ENCODE results near the gene LIFR. TPM values are rescaled to one million over a fixed set of nuclear protein-coding genes. Genes with fewer than 3 reads are reported as not detected.
"Not testable (repeated sequence)": the region's sequence is repeated elsewhere in the genome, so short reads cannot be mapped to it uniquely, and the experiment has no call there.

The LIFR gene
- polyA plus RNA-seq, 3 donors, result 8.2 to 23.7 (median 18.7) TPM

DNA sequence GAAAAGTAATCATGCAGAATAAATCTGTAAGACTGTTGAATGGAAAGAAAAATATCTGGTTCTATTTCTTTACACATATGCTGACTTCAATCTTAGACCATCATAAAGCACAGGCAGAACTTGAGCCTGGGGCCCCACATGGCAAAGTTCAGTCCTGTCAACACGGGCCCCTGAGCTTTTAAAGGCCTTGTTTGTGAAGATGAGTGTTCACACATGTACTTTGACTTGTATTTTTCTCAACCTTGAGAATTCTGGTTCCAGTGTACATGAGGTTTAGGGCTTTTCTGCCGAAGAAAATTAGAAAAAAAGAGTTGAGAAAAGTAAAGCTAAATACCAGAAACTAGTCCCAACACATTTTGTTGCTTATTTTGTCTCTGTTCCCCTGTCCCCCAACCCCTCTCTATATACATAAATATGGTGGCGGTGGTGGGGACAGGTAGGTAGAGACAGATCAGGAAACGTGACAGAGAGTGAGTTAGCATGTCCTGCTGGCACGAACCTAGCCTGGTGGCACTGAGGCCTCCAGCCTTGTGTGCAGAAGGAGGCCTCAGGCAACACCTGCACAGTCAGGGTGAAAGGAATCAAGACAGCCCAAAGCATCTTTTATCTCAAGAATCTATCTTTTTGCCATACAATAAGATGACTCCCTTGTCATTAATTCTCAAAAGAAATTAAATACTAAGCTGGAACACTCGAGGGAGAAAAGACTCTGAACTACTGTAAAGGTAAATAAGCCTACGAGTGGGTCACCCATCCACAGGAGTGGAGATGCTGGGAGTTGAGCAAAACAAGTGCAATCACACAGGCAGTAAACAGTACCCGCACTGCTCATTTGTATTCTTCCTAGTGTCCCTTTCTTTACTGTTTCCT is 22.9 kb downstream of the LIFR start:
- WGBS, 3 donors, result 57 to 72% (median 71%) methylated on average over 8 of the region's 8 CpGs
- no peak overlapping the region for H3K27ac ChIP-seq (ENCODE audit: low read depth, low read length)

DNA sequence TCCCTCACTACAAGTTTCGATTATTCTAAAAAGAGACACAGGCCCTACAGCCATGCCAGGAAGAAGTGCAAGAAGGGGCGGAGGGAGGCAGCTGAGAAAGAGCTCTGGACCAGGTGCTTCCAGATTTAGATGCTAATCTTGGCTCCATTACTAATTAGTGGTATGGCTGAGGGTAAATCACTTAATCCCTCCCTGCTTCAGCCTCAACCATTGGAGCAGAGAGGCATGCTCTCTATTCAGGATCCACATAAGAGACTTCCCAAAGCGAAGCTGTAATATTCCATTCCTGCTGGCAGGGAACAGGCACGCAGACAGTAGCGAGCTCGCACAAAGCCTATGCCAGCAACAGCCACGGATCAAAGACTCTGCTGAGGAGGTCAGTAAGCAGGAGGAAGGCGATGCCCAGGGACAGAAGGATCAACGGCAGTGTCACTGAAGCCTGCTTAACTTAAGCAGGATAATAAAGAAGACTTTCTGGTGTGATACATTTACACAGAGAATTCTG is 24.2 kb downstream of the LIFR start:
- 70 to 79% (median 74%) methylated on average over 9 of the region's 9 CpGs for WGBS, 3 donors
- no peak overlapping the region for H3K27ac ChIP-seq (ENCODE audit: low read depth, low read length)

DNA sequence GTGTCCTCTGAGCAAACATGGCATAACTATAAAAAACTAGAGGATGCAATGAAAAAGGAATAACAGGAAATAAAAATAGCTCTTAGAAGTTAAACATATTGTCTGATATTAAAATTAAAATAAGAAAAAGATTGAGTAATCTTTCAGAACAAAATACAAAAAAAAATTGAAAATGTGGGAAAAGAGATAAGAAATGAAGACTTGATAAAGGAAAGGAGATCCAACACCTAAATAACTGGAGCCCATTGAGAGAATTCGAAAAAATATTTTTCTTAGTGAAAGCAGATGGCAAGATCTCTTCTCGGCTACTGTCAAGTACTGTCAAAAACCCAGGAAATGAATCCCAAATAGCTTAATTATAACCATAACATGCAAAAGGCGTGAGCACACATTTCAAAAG is 24.9 kb downstream of the LIFR start:
- WGBS, 3 donors, result 83 to 93% (median 86%) methylated on average over 3 of the region's 3 CpGs
- H3K27ac ChIP-seq (ENCODE audit: low read depth, low read length), result no peak overlapping the region

DNA sequence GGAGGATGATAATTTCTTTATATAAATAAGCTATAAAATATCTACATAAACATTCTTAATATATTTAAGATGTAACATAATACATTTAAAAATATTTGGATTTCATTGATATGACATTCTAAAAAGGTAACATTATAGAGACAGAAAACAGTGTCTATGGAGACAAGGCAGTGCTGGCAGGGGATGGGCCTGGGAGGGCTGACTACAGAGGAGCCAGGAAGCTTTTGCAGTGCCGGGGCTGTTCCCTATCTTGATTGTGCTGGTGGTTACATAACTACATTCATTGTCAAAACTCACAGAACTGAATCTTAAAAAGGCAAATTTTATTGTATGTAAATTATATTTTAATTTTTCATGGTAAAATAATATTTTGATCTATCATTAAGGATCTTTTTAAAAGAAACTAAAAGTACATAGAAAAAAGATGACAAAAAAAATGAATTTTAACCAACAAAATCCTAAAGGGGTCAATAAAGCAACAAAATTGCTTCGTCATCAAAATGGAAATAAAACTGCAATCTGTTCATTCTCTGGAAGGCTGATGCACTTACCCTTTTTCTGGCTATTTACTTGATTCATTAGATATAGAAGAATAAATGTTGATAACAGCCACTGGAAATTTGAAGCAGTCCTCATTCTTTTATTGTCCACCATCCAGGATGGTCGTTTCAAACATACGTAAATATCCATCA is 26.3 kb downstream of the LIFR start:
- WGBS, 3 donors, result 63 to 74% (median 64%) methylated on average over 4 of the region's 4 CpGs
- no peak overlapping the region for H3K27ac ChIP-seq (ENCODE audit: low read depth, low read length)

DNA sequence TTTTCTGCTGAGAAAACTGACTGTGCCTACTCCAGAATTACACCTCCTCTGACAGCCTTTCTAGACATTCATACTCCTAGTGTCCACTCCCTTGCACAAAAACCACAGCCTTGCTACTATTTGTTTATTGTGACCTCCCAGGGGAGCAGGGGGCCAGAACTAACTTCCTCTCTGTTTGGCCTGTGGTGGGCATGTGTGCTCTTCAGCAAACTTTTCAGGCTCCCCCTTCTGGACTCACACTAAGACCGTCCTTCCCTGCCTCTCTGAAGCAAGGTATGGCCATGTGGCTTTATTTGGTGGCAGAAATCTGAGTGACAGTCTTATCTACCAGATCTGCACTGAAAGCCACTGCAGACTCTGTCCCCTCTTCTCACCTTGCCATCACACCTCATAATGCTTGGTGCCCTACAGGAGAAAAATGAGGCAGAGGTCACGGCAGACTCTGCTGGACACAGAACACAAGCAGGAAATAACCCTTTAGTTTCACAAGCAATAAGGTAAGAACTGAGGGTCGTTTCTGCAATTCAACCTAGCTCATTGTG is 28.2 kb downstream of the LIFR start:
- 44 to 63% (median 50%) methylated on average over 3 of the region's 3 CpGs for WGBS, 3 donors
- no peak overlapping the region for H3K27ac ChIP-seq (ENCODE audit: low read depth, low read length)

DNA sequence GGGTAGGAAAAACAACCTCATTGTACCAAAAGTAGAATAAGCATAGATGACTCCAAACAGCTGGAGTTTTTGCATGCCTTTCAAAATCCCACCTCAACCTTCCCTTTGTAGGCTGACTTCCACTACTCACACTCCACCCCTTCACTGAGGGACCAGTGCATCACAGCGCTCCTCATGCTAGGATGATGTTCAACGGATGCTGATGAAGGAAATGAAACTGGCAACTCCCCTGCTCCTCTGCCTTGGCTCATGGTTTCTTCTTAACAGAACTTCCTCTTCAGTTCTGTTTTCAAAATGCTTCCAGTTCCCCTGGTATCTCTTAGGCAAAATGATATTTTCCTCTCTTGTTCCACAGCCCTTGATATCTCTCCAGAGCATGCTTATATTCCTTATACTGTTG is 29.0 kb downstream of the LIFR start:
- no peak overlapping the region for H3K27ac ChIP-seq (ENCODE audit: low read depth, low read length)
- 70 to 87% (median 71%) methylated on average over 2 of the region's 2 CpGs for WGBS, 3 donors

DNA sequence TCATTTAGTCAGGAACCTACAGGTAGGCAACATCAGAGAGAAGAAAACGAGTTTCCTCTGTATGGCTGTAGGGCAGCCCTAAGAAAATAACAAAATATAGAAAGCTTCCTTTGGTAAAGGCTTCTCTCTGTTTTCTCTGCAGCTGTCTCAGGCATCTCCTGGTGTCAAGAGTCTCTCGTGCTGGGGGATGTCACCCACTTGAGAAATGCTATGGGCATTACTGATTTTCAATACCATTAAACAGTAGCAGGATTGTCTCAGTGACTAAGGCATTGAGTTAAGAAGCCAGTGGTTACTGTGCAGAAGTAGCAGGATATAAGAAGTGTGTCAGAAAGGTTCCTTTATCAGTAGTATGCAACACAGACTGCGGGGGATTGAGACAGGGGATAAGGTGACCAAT is 32.4 kb downstream of the LIFR start:
- 89 to 91% (median 91%) methylated on average over 3 of the region's 3 CpGs for WGBS, 3 donors
- H3K27ac ChIP-seq (ENCODE audit: low read depth, low read length), result no peak overlapping the region

DNA sequence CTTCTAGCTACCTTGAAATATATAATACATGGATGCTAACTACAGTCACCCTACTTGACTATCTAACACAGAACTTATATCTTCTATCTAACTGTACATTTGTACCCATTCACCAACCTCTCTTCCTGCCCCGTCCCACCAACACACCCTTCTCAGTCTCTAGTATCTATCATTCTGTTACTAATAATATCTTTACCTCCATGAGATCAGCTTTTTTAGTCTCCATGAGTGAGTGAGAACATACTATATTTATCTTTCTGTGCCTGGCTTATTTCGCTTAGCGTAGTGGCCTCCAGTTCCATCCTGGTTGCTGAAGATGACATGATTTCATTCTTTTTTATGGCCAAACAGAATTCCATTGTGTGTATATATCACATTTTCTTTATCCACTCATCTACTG is 37.0 kb downstream of the LIFR start:
- H3K27ac ChIP-seq (ENCODE audit: low read depth, low read length), result no peak overlapping the region
- WGBS, 3 donors, result 96 to 100% (median 96%) methylated on average over 3 of the region's 3 CpGs

DNA sequence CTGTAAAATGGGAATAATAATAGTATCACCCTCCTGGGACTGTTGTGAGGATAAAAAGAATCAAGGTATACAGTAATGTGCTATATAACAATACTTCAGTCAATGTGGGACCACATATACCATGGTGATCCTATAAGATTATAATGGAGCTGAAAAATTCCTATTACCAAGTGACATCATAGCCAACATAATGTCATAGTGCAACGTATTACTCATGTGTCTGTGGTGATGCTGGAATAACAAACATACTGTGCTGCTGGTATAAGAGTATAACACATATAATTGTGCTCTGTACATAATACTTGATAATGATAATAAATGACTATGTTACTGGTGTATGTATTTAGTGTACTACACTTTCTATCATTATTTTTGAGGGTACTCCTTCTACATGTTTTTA is 38.1 kb downstream of the LIFR start:
- whole genome bisulfite sequencing, 3 donors, result 69 to 82% (median 75%) methylated on average over 1 of the region's 1 CpG

DNA sequence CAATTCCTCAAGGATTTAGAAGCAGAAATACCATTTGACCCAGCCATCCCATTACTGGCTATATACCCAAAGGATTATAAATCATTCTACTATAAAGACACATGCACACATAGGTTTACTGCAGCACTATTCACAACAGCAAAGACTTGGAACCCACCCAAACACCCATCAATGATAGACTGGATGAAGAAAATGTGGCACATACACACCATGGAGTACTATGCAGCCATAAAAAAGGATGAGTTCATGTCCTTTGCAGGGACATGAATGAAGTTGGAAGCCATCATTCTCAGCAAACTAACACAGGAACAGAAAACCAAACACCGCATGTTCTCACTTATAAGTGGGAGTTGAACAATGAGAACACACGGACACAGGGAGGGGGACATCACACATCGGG is 39.8 kb downstream of the LIFR start:
- WGBS, 3 donors, result 91 to 98% (median 94%) methylated on average over 3 of the region's 3 CpGs
- H3K27ac ChIP-seq (ENCODE audit: low read depth, low read length), result not testable (repeated sequence)

More for the DNA sequence above, 38.1 kb downstream of the LIFR start:
- no peak overlapping the region for H3K27ac ChIP-seq (ENCODE audit: low read depth, low read length)

DNA sequence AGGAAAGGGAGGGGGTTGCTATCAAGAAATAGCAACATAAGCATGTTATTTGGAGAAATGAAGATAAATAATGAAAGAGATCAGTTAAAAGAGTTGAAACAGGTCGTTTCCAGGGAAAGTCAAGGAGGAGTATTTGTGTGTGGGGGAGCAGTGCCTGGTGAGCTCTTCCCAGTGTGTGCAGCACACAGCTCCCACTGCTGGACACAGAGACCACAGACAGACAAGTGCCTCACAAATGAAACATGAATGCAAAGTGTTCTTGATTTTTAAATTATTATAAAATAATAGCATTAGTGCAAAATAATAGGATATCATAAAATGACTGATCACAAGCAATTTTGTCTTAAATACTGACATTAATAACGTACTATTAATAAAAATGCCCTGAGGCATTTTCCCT is 40.8 kb downstream of the LIFR start:
- no peak overlapping the region for H3K27ac ChIP-seq (ENCODE audit: low read depth, low read length)
- WGBS, 3 donors, result 50 to 59% (median 56%) methylated on average over 2 of the region's 2 CpGs

DNA sequence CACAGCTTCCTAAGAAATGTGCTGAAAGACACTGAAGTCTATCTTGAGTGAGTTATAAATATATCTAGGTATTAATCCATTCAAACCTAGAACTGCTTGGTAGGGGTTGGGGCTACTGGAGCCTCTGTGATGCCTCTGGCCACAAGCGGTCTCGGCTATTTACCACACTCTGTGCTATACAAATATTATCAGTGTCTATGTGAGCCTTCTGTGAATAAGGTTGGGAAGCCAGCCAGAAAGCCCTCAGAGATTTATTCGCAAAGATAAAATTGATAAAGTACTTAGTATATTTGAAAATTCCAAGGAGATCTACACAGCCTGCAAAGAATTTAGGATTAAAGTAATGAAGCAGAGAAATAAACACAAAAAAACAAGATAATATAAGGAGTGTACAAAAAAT is 41.4 kb downstream of the LIFR start:
- H3K27ac ChIP-seq (ENCODE audit: low read depth, low read length), result no peak overlapping the region
- WGBS, 3 donors, result 79 to 91% (median 82%) methylated on average over 3 of the region's 3 CpGs

DNA sequence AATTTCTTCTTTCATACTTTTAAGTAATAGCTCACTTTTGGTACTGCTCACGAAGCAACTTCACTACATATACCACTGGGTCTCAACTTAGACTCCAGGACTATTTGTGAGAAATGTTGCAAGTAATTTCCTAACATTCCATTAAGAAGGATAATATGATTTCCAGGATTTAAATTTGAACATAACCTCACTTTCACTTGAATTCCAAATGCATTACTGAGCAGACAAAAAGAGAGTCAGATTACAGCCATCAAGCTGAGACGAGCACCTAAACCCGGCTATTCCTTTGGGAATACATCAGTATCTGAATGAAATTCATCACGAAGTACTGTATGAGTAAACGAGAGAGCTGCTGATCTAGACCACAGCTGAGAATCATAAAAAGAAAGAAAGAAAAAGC is 47.3 kb downstream of the LIFR start:
- no peak overlapping the region for H3K27ac ChIP-seq (ENCODE audit: low read depth, low read length)
- whole genome bisulfite sequencing, 3 donors, result 53 to 84% (median 63%) methylated on average over 5 of the region's 5 CpGs

DNA sequence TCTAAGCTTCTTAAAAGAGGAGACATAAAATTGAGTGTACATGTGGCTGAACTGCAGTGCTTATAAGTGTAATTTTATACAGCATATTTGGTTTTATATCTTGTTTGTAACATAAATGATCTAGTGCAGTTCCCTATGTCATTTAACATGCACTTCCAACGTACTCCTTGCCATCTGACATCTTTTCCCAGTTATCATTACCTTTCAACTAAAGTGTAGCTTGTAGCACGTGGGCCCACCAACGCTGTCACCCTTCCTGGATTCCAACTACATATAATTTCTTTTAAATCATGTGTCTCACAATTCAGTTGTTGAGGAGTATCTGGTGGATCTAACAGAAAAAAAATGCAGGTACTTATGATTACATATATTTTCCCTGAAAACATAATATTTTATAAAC is 50.1 kb downstream of the LIFR start:
- 87 to 91% (median 88%) methylated on average over 3 of the region's 3 CpGs for WGBS, 3 donors
- H3K27ac ChIP-seq (ENCODE audit: low read depth, low read length), result no peak overlapping the region

DNA sequence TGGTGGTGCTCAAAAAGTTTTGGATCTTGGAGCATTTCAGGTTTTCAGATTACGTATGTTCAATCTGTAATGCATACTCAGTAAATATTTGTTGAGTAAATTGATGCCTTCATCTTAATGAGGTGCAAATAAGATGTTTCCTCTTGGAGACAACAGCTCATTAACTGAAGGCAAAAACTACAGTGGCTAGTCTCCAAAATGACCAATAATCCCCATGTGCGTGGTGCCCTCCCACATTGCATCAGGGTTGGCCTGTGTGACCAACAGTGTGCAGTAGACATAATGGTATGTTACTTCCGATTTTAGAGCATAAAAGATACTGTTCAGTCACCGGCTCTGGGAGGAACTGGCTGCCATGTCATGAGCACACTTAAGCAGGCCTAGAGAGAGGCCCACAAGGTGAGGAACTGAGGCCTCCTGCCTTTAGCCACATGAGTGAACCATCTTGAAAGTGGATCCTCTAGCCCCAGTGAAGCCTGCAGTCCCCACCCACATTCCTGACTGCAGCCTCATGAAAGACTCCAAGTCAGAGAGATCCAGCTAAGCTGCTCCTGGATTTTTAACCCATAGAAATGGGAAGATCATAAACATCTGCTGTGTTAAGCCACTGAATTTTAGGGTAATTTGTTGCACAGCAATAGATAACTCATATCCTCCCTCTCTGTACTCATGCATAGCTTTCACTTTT is 55.7 kb downstream of the LIFR start:
- 84 to 91% (median 89%) methylated on average over 4 of the region's 4 CpGs for WGBS, 3 donors
- H3K27ac ChIP-seq (ENCODE audit: low read depth, low read length), result no peak overlapping the region

DNA sequence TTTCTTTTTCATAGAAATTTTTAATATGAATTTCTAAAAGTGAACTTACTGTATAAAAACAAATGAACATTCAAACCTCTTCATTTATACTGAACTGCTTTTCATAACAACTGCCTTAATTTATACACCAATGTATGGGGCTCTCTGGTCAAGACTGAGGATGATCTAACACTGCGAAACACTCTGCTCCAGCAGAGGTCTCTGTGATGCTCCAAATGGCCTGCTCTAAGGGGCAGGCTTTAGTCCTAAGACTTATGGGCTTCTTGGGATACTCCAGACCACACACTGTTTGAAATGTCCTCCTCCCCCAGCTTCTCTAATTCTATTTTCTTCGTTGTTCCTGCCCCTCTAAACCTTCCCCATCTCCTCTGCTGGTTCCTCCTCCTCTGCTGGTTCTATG is 58.5 kb downstream of the LIFR start:
- 70 to 83% (median 72%) methylated on average over 2 of the region's 2 CpGs for WGBS, 3 donors
- H3K27ac ChIP-seq (ENCODE audit: low read depth, low read length), result no peak overlapping the region

DNA sequence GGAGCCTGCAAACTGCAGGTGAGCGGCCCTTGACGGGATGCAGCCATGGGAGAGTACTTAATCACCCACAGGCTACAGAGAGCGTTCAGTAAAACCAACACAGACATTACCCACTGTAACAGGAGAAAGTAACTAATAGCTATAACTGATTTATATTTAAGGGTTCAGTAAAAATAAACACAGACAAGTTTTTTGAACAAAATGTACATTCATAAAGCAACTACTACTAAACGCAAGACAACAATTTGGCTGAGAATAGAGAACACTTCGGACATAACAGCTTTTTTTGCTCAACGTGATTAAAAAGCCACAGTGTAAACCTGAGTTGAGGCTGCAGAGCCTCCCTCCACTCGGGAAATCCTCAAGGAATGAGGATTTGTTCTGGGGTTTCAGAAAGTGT is 61.7 kb downstream of the LIFR start:
- no peak overlapping the region for H3K27ac ChIP-seq (ENCODE audit: low read depth, low read length)
- WGBS, 3 donors, result 78 to 85% (median 79%) methylated on average over 7 of the region's 7 CpGs

DNA sequence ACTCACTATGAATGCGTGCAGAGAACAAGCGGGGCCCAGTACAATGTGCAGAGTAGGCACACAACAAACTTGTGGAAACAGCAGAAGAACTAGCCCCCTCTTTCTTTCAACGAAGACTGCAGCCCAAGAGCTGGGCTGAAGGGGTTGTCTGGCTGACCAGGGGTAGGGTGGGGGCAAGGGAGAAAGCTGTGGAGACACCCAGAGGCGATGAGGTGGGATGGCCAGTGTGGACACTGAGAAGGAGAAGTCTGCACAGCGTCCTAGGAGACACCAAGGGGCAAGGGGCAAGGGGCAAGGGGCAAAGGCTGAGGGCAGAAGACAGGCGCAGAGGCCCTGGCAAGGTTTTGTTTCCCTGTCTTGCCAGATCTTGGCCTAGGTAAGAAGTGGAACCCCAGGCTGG is 62.3 kb downstream of the LIFR start:
- no peak overlapping the region for H3K27ac ChIP-seq (ENCODE audit: low read depth, low read length)
- WGBS, 3 donors, result 88 to 92% (median 91%) methylated on average over 6 of the region's 6 CpGs
